ENCODE results near the gene ORMDL1. TPM values are rescaled to one million over a fixed set of nuclear protein-coding genes. Genes with fewer than 3 reads are reported as not detected.

The ORMDL1 gene, protein sequence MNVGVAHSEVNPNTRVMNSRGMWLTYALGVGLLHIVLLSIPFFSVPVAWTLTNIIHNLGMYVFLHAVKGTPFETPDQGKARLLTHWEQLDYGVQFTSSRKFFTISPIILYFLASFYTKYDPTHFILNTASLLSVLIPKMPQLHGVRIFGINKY
- total RNA-seq: 46.8 TPM

GRCh38 chr2:189783927-189784867 is at the start of gene ORMDL1, which contains the start of gene PMS1:
ORMDL1 (minus strand) TSS chr2:189784339; CDS start chr2:189782595, 1,744 bp downstream.
PMS1 (plus strand) TSS chr2:189784450; CDS start chr2:189791810, 7,360 bp downstream.

GRCh38 chr2:189762551-189763298 is 21.4 kb downstream of the ORMDL1 start, which contains the start of gene OSGEPL1:
OSGEPL1 (minus strand) TSS chr2:189762792; CDS start chr2:189761640, 1,152 bp downstream.

Other genes with a start within 250 kb of the ORMDL1 start
- gene SLC40A1, start 203.6 kb downstream of the ORMDL1 start, total RNA-seq: 104 TPM
- gene ASNSD1, start 122.9 kb downstream of the ORMDL1 start, total RNA-seq: 40.9 TPM
- gene ANKAR, start 109.7 kb downstream of the ORMDL1 start, total RNA-seq: 23.4 TPM
- gene OSGEPL1, start 21.5 kb downstream of the ORMDL1 start, total RNA-seq: 15.5 TPM
- 27.7 TPM for gene PMS1, start 111 bp upstream of the ORMDL1 start, total RNA-seq

Data from metanephros (tissue), 1 donor.